ENCODE results near the gene CEACAM7. TPM values are rescaled to one million over a fixed set of nuclear protein-coding genes. Genes with fewer than 3 reads are reported as not detected.

Gene CEACAM7
- total RNA-seq, 5 donors from 2014 or later (not counting 1 experiment from before 2014, with no cell fraction given) = not detected

DNA sequence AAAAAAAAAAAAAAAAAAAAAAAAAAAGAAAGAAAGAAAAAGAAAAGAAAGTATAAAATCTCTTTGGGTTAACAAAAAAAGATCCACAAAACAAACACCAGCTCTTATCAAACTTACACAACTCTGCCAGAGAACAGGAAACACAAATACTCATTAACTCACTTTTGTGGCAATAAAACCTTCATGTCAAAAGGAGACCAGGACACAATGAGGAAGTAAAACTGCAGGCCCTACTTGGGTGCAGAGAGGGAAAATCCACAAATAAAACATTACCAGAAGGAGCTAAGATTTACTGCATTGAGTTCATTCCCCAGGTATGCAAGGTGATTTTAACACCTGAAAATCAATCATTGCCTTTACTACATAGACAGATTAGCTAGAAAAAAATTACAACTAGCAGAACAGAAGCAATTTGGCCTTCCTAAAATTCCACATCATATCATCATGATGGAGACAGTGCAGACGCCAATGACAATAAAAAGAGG lies 10.7 kb upstream of the CEACAM7 start:
- DNase-seq = no peak

DNA sequence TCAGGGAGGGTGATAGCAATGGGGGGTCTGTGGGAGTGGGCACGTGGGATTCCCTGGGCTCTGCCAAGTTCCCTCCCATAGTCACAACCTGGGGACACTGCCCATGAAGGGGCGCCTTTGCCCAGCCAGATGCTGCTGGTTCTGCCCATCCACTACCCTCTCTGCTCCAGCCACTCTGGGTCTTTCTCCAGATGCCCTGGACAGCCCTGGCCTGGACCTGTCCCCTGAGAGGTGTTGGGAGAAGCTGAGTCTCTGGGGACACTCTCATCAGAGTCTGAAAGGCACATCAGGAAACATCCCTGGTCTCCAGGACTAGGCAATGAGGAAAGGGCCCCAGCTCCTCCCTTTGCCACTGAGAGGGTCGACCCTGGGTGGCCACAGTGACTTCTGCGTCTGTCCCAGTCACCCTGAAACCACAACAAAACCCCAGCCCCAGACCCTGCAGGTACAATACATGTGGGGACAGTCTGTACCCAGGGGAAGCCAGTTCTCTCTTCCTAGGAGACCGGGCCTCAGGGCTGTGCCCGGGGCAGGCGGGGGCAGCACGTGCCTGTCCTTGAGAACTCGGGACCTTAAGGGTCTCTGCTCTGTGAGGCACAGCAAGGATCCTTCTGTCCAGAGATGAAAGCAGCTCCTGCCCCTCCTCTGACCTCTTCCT lies 9.3 kb upstream of the CEACAM7 start:
- ATAC-seq (replicated peaks in 1 of 4) (no peak), DNase-seq (peak in 2 of 35 experiments; percentile 8 to 9)
- Mint-ChIP-seq H3K27ac (no peak overlapping the region), H3K4me3 (no peak overlapping the region), H3K9me3 (peaks cover 0 to 12% (median 5%) of the 10 kb centered on the region in 3 donors), H3K4me1 (no peaks in the 10 kb centered on the region), H3K36me3 (no peaks in the 10 kb centered on the region), H3K27me3 (peaks cover 37 to 38% of the 10 kb centered on the region in 2 donors)
- H3K9me3 ChIP-seq = no peaks in the 10 kb centered on the region
- ChIA-PET CTCF (interaction anchor here in 1 of 2 donors (1.0 kb wide), 1 partner anchor 9 kb away, joined by 4 read pairs; no protein-coding TSS in a partner anchor), POLR2A (no interaction called here)
- WGBS (ENCODE audit: insufficient coverage) = 55% methylated on average over 7 of the region's 9 CpGs
- peaks cover 0 to 66% of the 10 kb centered on the region in 2 experiments for H3K27me3 ChIP-seq (replicated peaks in 1 of 2; ENCODE audit: control insufficient read depth in 2 of 2, extremely low read depth in 1 of 2, insufficient read depth in 2 of 2, low read length in 1 of 2)
- no peak overlapping the region for H3K4me3 ChIP-seq (ENCODE audit: control insufficient read depth in 1 of 2, extremely low read depth in 1 of 2, low read length in 1 of 2)
- H3K4me1 ChIP-seq (ENCODE audit: control insufficient read depth in 1 of 2, extremely low read depth in 1 of 2, insufficient read depth in 2 of 2, low read length in 2 of 2) = no peaks in the 10 kb centered on the region
- no peak overlapping the region for H3K27ac ChIP-seq (ENCODE audit: low read length)
- no peaks in the 10 kb centered on the region for H3K36me3 ChIP-seq (ENCODE audit: control insufficient read depth in 2 of 2, extremely low read depth in 1 of 2, insufficient read depth in 1 of 2, low read length in 1 of 2)

More for the DNA sequence above, 10.7 kb upstream of the CEACAM7 start:
- Histone ChIP-seq H3K27me3 (replicated peaks in 1 of 2; ENCODE audit: control insufficient read depth in 2 of 2, extremely low read depth in 1 of 2, insufficient read depth in 2 of 2, low read length in 1 of 2) (peaks cover 0 to 69% of the 10 kb centered on the region in 2 experiments), H3K36me3 (ENCODE audit: control insufficient read depth in 2 of 2, extremely low read depth in 1 of 2, insufficient read depth in 1 of 2, low read length in 1 of 2) (no peaks in the 10 kb centered on the region), H3K27ac (ENCODE audit: low read length) (no peak overlapping the region), H3K4me3 (ENCODE audit: control insufficient read depth in 1 of 2, extremely low read depth in 1 of 2, low read length in 1 of 2) (no peak overlapping the region), H3K9me3 (no peaks in the 10 kb centered on the region), H3K4me1 (ENCODE audit: control insufficient read depth in 1 of 2, extremely low read depth in 1 of 2, insufficient read depth in 2 of 2, low read length in 2 of 2) (no peaks in the 10 kb centered on the region)
- Mint-ChIP-seq H3K27me3 (peaks cover 31% of the 10 kb centered on the region in 2 donors), H3K9me3 (no peaks in the 10 kb centered on the region), H3K4me1 (no peaks in the 10 kb centered on the region), H3K4me3 (no peak overlapping the region), H3K36me3 (no peaks in the 10 kb centered on the region), H3K27ac (no peak overlapping the region)
- no peak for ATAC-seq (replicated peaks in 1 of 4)
- ChIA-PET POLR2A (no interaction called here), CTCF (interaction anchor here in 1 of 2 donors (0.6 to 0.9 kb wide), 4 partner anchors 8 to 173 kb away, joined by 3 to 7 read pairs (median 6); no protein-coding TSS in a partner anchor)
- WGBS (ENCODE audit: insufficient coverage) = 29% methylated on average over 1 of the region's 1 CpG

- WGBS (ENCODE audit: insufficient coverage) = 68% methylated on average over 6 of the region's 7 CpGs
- peak overlapping the region in 1 of 2 donors; percentile 70 for H3K27ac Mint-ChIP-seq
- ATAC-seq (replicated peaks in 1 of 4) (no peak), DNase-seq (peak in 3 of 35 experiments; percentile 8 to 22 (median 12))
- Histone ChIP-seq H3K36me3 (ENCODE audit: control insufficient read depth in 2 of 2, extremely low read depth in 1 of 2, insufficient read depth in 1 of 2, low read length in 1 of 2) (no peaks in the 10 kb centered on the region), H3K9me3 (no peaks in the 10 kb centered on the region), H3K27me3 (replicated peaks in 1 of 2; ENCODE audit: control insufficient read depth in 2 of 2, extremely low read depth in 1 of 2, insufficient read depth in 2 of 2, low read length in 1 of 2) (peaks cover 0 to 66% of the 10 kb centered on the region in 2 experiments), H3K4me3 (ENCODE audit: control insufficient read depth in 1 of 2, extremely low read depth in 1 of 2, low read length in 1 of 2) (no peak overlapping the region), H3K27ac (ENCODE audit: low read length) (no peak overlapping the region), H3K4me1 (ENCODE audit: control insufficient read depth in 1 of 2, extremely low read depth in 1 of 2, insufficient read depth in 2 of 2, low read length in 2 of 2) (no peaks in the 10 kb centered on the region)
- no peaks in the 10 kb centered on the region for H3K36me3 Mint-ChIP-seq
- peaks cover 0 to 3% (median 0%) of the 10 kb centered on the region in 3 donors for H3K4me1 Mint-ChIP-seq
- H3K27me3 Mint-ChIP-seq = peaks cover 42 to 43% of the 10 kb centered on the region in 2 donors
- H3K9me3 Mint-ChIP-seq = peaks cover 0 to 12% (median 5%) of the 10 kb centered on the region in 3 donors
- CTCF ChIA-PET = no interaction called here
- no peak overlapping the region for H3K4me3 Mint-ChIP-seq
- POLR2A ChIA-PET = no interaction called here
Observed at GRCh38 chr19:41696402-41697197, 8.5 kb upstream of the CEACAM7 start.

DNA sequence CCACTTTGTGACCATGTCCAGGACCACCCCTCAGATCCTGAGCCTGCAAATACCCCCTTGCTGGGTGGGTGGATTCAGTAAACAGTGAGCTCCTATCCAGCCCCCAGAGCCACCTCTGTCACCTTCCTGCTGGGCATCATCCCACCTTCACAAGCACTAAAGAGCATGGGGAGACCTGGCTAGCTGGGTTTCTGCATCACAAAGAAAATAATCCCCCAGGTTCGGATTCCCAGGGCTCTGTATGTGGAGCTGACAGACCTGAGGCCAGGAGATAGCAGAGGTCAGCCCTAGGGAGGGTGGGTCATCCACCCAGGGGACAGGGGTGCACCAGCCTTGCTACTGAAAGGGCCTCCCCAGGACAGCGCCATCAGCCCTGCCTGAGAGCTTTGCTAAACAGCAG lies 7.7 kb upstream of the CEACAM7 start:
- Histone ChIP-seq H3K9me3 (no peaks in the 10 kb centered on the region), H3K36me3 (ENCODE audit: control insufficient read depth in 2 of 2, extremely low read depth in 1 of 2, insufficient read depth in 1 of 2, low read length in 1 of 2) (no peaks in the 10 kb centered on the region), H3K4me3 (ENCODE audit: control insufficient read depth in 1 of 2, extremely low read depth in 1 of 2, low read length in 1 of 2) (no peak overlapping the region), H3K27ac (ENCODE audit: low read length) (no peak overlapping the region), H3K4me1 (ENCODE audit: control insufficient read depth in 1 of 2, extremely low read depth in 1 of 2, insufficient read depth in 2 of 2, low read length in 2 of 2) (peaks cover 0 to 3% of the 10 kb centered on the region in 2 experiments), H3K27me3 (replicated peaks in 1 of 2; ENCODE audit: control insufficient read depth in 2 of 2, extremely low read depth in 1 of 2, insufficient read depth in 2 of 2, low read length in 1 of 2) (peaks cover 0 to 66% of the 10 kb centered on the region in 2 experiments)
- POLR2A ChIA-PET = no interaction called here
- Mint-ChIP-seq H3K4me3 (no peak overlapping the region), H3K4me1 (peaks cover 0 to 11% (median 2%) of the 10 kb centered on the region in 3 donors), H3K9me3 (peaks cover 0 to 12% (median 5%) of the 10 kb centered on the region in 3 donors), H3K27ac (no peak overlapping the region), H3K36me3 (no peaks in the 10 kb centered on the region), H3K27me3 (peaks cover 49 to 50% of the 10 kb centered on the region in 2 donors)
- WGBS (ENCODE audit: insufficient coverage) = 50% methylated on average over 2 of the region's 2 CpGs
- CTCF ChIA-PET = interaction anchor here in 1 of 2 donors (0.6 kb wide), 1 partner anchor 117 kb away, joined by 3 read pairs; no protein-coding TSS in a partner anchor
- ATAC-seq (replicated peaks in 1 of 4) (no peak), DNase-seq (peak in 2 of 35 experiments; percentile 10 to 18)

DNA sequence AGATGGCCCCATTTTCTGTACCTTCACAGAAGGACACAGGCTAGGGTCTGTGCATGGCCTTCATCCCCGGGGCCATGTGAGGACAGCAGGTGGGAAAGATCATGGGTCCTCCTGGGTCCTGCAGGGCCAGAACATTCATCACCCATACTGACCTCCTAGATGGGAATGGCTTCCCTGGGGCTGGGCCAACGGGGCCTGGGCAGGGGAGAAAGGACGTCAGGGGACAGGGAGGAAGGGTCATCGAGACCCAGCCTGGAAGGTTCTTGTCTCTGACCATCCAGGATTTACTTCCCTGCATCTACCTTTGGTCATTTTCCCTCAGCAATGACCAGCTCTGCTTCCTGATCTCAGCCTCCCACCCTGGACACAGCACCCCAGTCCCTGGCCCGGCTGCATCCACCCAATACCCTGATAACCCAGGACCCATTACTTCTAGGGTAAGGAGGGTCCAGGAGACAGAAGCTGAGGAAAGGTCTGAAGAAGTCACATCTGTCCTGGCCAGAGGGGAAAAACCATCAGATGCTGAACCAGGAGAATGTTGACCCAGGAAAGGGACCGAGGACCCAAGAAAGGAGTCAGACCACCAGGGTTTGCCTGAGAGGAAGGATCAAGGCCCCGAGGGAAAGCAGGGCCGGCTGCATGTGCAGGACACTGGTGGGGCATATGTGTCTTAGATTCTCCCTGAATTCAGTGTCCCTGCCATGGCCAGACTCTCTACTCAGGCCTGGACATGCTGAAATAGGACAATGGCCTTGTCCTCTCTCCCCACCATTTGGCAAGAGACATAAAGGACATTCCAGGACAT lies 7.0 kb upstream of the CEACAM7 start:
- no peaks in the 10 kb centered on the region for H3K36me3 ChIP-seq (ENCODE audit: control insufficient read depth in 2 of 2, extremely low read depth in 1 of 2, insufficient read depth in 1 of 2, low read length in 1 of 2)
- H3K9me3 ChIP-seq = no peaks in the 10 kb centered on the region
- H3K27ac ChIP-seq (ENCODE audit: low read length) = no peak overlapping the region
- peaks cover 0 to 3% of the 10 kb centered on the region in 2 experiments for H3K4me1 ChIP-seq (ENCODE audit: control insufficient read depth in 1 of 2, extremely low read depth in 1 of 2, insufficient read depth in 2 of 2, low read length in 2 of 2)
- H3K27me3 ChIP-seq (replicated peaks in 1 of 2; ENCODE audit: control insufficient read depth in 2 of 2, extremely low read depth in 1 of 2, insufficient read depth in 2 of 2, low read length in 1 of 2) = peaks cover 0 to 68% of the 10 kb centered on the region in 2 experiments
- peaks cover 0 to 12% (median 5%) of the 10 kb centered on the region in 3 donors for H3K9me3 Mint-ChIP-seq
- POLR2A ChIA-PET = no interaction called here
- no peak overlapping the region for H3K4me3 Mint-ChIP-seq
- H3K4me3 ChIP-seq (ENCODE audit: control insufficient read depth in 1 of 2, extremely low read depth in 1 of 2, low read length in 1 of 2) = no peak overlapping the region
- CTCF ChIA-PET = no interaction called here
- peak in 1 of 35 experiments; percentile 9 for DNase-seq
- 69% methylated on average over 4 of the region's 8 CpGs for WGBS (ENCODE audit: insufficient coverage)
- no peak for ATAC-seq (replicated peaks in 1 of 4)
- no peak overlapping the region for H3K27ac Mint-ChIP-seq
- H3K4me1 Mint-ChIP-seq = peaks cover 0 to 12% (median 2%) of the 10 kb centered on the region in 3 donors
- peaks cover 49 to 50% of the 10 kb centered on the region in 2 donors for H3K27me3 Mint-ChIP-seq
- no peaks in the 10 kb centered on the region for H3K36me3 Mint-ChIP-seq

All from T-cell (primary cell).